Loucy (cell line): Measurements from ENCODE around the gene DDX4.
"Not testable (repeated sequence)": the region's sequence is repeated elsewhere in the genome, so short reads cannot be mapped to it uniquely, and the experiment has no call there.

Source experiments
- CTCF ChIP-seq: fragments of 200-600 bp; sonication (generic); conservative IDR thresholded peaks from 2 replicates; pipeline ENCODE4 v1.5.1; 2014; ENCODE audit warnings: mild to moderate bottlenecking, antibody characterized with exemption, low read length
- EZH2phosphoT487 ChIP-seq: fragments of 200-600 bp; IDR thresholded peaks from 2 replicates; pipeline ENCODE4 v1.6.1; 2018; ENCODE audit warnings: antibody characterized with exemption, mild to moderate bottlenecking, moderate library complexity, borderline replicate concordance

DNA sequence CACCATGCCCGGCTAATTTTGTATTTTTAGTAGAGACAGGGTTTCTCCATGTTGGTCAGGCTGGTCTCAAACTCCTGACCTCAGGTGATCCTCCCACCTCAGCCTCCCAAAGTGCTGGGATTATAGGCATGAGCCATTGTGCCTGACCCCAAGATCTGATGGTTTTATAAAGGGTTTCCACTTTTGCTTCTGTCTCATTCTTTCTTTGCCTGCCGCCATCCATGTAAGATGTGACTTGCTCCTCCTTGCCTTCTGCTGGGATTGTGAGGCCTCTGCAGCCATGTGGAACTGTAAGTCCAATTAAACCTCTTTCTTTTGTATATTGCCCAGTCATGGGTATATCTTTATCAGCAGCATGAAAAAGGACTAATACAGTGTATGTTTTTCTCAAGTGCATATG, 18.8 kb upstream of the DDX4 start:
- not testable (repeated sequence) for TF ChIP-seq CTCF, EZH2phosphoT487
